ENCODE results near the gene ELF5.

ELF5 gene

DNA sequence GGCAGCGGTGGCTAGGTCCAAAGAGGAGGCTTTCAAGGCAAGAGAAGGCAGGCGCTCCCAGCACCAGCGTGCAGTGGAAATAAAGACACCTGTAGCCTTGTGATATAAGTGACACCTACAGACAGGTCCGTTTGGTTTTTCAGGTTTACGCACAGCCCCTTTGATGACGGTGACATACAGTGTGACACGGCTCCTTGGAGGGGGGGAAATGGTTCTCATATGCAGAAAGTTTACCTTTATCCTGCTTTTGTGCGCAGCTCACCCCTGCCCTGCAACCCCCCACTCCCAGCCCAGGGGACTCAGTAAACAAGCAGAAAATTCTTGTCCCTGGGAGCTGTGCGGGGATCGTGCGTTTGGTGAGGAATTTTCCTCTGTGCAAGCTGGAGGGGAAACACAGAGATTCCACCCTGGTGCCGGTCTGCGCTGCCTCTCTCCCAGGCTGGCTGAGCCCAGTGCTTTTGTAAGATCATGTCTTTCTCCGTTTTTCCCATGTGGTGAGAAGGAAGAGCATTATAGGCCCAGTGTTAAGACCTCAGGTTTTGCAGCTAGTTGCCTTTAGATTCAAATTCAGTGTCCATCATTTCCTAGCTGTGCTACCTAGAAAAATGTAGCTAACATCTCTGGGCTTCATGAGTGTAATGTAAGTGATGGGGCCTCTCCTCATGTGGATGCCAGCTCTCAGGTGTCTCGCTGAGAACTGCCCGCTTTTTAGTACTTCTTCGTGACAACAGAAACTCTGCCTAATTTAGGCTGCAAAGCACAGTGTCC, at the start of gene ELF5:
Gene ELF5, minus strand, starts transcription at position 113 of the 768 bp plus-strand sequence. CDS start 8,045 bp downstream, outside the sequence.
- no peak for DNase-seq

DNA sequence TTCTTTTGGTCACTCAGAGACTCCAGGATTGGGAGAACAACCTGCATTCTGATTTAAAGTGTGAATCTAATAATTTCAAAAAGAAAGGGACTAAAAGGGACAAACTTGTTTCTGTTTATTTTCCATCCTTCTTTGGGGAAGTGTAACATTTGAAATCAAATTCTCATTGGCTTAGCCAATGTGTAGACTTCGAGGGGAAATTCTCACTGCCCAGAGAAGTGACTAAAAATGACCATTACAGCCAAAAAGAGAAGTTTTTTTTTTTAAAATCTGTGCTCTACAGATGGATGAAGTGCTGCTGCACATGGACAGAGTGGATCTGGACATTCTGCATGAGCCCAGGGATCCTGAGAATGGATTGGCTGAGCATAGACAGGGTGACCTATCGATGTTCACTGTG, 49.4 kb upstream of the ELF5 start:
- DNase-seq = no peak

GRCh38 chr11:34560511-34560910, 46.9 kb upstream of the ELF5 start:
- no peak for DNase-seq

DNA sequence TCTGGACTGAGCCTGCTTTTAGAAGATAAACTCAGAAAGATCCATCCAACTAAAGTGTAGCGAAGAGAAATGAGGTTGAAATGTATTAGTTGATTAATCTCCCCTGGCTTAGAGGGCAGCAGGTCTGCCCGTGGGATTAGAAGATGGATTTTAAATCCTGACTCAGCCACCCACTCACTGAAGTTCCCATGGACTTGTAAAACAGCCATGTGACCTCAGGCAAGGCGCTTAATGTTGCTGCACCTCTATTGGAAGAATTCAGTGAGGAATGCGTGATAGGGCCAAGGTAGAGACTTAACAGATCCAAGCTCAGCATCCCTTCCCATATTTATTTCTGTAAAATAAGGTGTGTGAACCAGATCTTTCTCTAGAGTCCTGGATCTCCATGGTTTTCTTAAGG, 45.1 kb upstream of the ELF5 start:
- no peak for DNase-seq

GRCh38 chr11:34558211-34558610, 44.6 kb upstream of the ELF5 start:
- DNase-seq = no peak

- no peak for DNase-seq
Observed at GRCh38 chr11:34552270-34552669, 38.7 kb upstream of the ELF5 start.

- no peak for DNase-seq
Observed at GRCh38 chr11:34549271-34549670, 35.7 kb upstream of the ELF5 start.

DNA sequence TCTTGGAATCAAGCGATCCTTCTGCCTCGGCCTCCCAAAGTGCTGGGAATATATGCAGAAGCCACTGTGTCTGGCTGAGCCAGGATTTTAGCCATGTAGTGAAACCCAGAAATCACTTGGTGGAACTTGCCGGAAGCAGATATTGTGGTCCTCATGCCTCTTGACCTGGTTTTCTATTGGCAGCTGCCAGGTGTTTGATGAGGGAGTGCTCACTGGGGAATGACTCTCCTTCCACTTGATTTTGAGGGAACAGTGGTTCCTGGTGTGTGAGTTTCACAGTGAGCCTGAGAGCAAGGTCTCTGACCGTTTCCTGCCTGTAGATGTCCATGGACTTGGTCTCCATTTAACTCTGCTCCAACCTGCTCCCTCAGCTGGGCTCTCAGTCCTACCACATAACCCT, 34.7 kb upstream of the ELF5 start:
- DNase-seq = no peak

GRCh38 chr11:34546511-34547209, 33.1 kb upstream of the ELF5 start:
- DNase-seq = no peak

GRCh38 chr11:34542089-34542488, 28.5 kb upstream of the ELF5 start:
- no peak for DNase-seq

DNA sequence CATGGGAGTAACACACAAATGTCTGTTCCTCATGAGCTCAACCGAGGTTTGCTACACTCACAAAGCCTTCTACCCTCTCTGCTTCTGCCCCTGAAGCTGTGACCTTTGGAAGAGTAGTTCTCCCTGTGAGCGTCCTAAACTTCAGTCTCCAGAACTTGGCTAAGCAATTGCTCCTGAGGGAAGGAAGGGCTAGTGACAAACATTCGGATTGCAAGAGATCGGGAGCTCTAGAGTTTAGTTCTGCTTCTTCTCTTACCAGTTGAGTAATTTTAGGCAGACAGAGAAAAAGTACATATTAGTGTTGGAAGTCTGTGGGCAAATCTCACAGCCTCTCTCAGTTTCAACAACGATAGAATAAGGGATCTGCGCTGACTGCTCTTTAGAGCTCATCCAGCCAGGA, 27.3 kb upstream of the ELF5 start:
- DNase-seq = no peak

- DNase-seq = no peak
Observed at GRCh38 chr11:34537636-34538035, 24.0 kb upstream of the ELF5 start.

DNA sequence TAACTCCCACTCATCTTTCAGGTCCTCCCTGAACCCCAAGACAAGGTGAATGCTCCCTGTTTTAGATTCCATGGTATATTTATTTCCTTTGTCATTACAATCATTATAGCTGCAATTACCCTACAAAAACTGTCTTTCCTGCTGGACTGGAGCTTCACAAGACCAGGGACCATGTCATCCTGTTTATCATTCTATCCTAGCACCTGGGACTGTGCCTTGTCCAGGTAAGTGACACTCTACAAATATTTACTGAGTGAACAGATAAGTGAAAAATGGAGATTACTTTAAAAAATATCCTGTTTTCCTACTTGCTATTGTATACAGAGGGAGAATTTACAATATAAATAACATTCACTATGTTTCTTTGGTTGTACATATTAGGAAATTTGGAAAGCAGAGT, 22.5 kb upstream of the ELF5 start:
- no peak for DNase-seq

- no peak for DNase-seq
Observed at GRCh38 chr11:34534826-34535225, 21.2 kb upstream of the ELF5 start.

DNA sequence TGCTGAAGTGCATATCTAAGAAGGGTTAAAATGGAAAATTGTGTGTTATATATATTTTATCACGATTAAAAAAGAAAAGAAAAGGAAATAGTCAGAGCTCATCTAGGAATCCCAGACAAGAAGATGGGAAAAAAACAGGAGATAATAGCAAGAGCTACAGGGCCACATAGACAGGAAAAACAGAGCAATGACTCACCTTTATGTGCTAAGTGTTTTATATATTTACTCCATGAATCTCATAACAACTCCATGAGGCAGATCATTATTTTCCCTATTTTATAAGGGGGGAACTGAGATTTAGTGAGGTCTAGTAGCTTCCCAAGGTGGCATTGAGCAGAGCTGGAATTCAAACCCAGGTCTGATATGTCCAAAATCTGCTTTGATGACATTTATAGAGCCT, 18.1 kb upstream of the ELF5 start:
- no peak for DNase-seq

- no peak for DNase-seq
Observed at GRCh38 chr11:34530545-34531234, 17.1 kb upstream of the ELF5 start.

DNA sequence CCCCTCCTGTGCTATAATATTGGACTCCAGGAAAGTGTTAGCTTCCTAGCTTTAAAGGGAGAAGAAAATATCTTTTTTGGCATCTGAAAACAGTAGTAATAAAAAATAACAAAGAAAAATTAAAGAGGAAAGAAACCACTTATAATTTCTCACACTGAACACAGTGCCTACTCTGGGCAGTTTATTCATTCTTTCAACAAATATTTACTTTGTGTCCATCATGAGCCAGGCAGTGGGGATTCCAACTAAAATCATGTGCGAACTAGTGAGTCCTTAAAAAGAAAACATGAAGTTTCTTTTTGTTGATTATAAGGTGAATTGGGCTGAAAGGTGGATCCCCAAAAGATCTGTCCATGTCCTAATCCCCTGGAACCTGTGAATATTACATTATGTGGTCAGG, 16.0 kb upstream of the ELF5 start:
- no peak for DNase-seq

- DNase-seq = no peak
Observed at GRCh38 chr11:34528072-34528471, 14.5 kb upstream of the ELF5 start.

- no peak for DNase-seq
Observed at GRCh38 chr11:34525888-34526657, 12.5 kb upstream of the ELF5 start.

- DNase-seq = no peak
Observed at GRCh38 chr11:34525098-34525497, 11.5 kb upstream of the ELF5 start.

DNA sequence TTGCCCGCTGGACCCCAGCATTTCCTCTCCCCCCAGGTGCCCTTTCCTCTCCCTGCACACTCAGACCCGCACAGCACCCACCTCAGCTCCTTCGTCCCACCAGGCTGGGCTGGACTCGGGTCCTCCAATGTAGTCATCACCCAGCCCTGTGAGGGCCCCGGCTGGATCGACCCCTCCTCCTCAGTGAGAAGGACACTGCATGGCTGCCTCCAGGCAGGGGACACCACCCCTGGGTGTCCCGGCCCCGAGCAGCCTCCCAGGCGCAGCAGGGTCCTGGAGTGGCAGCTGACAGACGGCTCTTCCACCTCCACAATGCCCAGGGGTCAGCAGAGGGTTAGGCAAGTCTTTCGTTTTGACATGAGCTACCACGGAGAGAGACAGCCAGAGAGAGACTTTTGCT, 11.1 kb upstream of the ELF5 start:
- no peak for DNase-seq

GRCh38 chr11:34523053-34523452, 9.5 kb upstream of the ELF5 start:
- DNase-seq = no peak

GRCh38 chr11:34522188-34522587, 8.6 kb upstream of the ELF5 start:
- DNase-seq = no peak
